Stimulated activated CD4-positive, alpha-beta T cell treated with anti-CD3 and anti-CD28 coated beads, Interleukin-15, amount 100 ng/mL, for 24 hours (primary cell): Measurements from ENCODE around the gene MINDY4.

ENCODE experiments used
- DNase-seq: peaks from one replicate; pipeline ENCODE4 v3.0.0-alpha.2; 2020

The MINDY4 gene

DNA sequence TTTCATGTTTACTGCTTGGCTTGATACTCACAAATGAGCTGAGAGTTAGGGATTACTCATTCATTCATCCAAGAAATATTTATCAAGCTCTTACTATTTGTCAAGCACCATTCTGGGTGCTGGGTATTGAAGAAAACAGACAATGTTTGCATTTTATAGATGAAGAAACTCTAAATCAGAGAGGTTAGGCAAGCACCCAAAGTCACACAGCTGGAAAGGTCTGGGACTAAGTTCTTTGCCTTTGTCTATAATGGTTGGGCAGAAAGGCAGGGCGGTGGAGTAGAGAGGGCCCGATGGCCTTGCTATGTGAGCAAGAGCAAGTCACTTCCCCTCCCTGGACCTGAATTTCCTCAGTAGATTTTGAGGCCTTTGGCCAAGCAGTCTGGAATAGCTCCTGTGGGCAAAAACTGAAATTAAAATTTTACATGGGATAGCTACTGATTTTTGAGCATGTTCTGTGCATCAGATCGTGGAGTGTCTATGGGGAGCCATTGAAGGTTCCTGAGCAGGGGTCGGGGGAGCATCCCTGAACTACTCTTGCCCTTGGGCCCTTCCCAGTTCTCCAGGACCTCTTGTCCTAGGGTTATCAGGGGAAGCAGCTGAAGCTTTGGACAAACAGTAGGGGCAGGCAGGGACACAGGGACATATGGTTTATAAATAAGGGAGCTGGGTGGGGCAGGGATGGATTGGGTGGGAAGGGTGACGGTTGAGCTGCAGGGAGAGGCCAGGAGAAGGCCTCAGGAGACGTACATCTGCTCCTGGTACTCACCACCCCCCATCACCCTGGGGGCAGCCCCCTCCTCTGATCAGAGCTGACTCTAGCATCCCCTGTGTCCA lies 163.7 kb downstream of the MINDY4 start:
- DNase-seq, result no peak

DNA sequence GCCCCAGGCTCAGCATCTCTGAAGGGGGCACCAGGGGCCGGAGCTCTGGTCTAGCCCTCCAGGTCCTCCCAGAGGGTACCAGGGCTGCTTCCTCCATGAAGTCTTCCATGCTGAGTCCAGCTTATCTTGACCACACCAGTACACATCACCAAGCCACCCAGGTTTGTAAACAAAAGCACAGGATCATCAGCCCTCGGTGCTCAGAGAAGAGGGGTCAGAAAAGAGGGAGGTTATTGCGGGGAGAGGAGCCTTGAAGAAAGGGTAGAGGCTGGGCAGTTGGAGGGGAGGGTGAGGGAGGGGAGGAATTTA lies 164.3 kb downstream of the MINDY4 start:
- no peak for DNase-seq

DNA sequence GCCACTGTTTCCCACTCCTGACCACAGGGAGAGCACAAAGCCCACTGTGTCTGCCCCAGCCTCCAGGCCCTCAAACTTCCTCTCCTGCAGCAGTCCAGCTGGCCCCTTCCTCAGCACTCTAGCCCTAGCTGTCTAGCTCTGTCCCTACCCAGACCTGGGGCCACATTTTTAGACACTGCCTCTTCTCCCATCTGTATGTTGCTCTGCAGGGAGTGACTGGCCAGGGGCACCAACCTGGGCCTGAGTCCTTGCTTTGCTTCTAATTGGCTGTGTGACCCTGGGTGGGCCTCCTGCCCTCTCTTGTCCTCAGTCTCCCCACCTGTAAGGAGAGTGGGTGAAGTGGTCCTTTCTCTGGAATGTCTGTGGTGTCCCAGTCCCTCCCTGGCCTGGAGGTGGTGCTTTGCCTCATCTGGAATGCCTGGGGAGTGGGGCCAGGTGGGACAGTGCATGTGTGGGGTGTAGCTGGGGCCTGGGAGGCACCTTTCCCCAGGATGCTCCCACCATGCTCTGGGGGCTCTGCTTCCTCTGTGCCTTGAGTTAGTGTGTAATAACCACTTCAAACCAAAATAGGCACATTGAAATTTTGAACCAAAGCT lies 165.5 kb downstream of the MINDY4 start:
- DNase-seq, result no peak

DNA sequence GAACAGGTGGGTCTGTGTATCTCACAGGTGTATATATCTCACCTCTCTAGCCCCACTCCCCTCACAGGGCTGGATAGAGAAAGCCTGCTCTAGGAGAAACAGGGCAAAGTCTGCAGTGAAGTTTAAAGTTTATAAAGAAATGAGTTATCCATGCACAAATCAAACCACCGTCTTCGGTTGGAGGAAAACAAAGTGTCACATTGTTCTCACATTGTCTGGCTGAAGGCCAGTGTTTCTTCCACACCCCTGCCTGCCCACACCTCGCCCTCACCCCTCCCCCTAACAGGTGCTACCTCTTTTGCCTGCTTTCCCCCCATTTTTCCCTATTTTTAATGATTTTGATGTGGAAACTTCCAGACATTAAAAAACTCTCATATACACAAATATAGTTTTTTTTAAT lies 166.2 kb downstream of the MINDY4 start:
- no peak for DNase-seq

DNA sequence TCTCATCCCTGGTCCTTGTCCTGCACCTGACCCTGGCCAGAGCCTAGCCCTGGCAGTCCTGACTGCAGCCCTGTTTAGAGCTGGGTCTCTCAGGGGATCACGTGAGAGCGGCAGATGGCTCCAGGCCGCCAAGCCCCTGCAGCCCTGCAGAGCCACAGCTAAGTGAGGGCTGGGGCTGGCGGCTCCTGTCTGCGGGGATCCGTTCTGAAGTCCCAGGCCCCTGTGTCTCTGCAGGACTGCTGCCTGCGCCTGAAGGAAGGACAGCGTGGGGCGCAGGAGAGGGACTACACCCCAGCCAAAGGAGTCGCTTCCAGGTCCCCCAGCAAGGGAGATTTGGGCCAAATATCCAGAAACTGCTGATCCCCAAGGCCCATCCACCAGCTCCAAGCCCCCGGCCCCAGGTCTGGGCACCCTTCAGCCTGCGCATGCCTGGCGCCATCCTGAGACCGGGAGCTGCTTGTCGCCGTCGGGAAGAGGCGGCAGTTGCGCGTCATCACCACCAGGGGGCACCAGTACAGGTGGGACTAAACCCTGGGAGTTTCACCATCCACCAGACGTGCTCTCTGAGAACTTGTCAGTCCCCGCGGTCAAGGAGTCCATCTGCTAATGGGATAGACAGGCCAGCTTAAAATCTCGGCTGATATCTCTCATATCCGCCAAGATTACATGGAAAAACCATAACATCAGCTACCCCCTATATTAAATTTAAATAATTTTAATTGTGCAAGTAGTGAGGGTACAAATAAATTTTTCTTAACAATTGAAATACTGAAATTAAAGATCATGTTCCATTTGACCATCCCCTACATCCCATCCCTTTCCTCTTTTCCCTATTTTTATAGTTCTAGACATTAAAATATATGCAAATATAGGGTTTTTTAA lies 167.5 kb downstream of the MINDY4 start:
- DNase-seq, result peak; percentile 81

DNA sequence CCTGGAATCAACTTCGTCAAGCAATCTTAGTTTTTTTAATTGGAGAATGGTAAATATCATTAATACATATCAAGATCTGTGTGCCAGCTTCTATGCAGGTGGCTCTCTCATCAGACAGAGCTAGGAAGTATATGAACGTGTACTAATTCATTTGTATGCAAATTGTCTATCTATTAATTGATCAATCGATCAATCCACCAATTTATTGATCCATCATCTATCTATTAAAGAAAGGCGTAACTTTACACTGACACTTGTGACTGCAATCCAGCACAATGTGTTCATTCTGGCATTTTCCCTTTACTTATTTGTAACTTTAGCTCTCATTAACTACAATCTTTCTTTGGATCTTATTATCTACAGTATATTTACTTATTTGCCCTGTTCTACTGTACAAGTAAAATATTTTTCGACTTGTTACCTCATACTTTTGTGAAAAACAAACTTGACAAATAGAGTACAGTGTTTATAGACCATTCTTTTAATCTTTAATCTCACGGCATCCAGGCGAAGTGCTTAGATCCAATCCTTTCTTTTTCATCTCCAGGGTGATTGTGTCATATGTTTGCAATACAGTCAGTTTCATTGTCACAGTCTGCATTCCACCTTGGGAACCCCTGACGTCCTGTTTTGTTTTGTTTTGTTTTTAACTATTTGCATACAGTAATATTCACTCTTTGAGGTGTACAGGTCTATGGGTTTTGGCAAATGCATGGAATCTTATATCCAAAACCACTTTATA lies 170.5 kb downstream of the MINDY4 start:
- DNase-seq, result no peak
